NT2/D1 (cell line): ENCODE results near the gene MEF2B.

Source experiments
- SUZ12 ChIP-seq: IDR thresholded peaks from 2 replicates; pipeline ENCODE4 v1.6.1; 2011; ENCODE audit not compliant: insufficient read length, insufficient read depth; ENCODE audit errors: extremely low read depth
- ZNF274 ChIP-seq: IDR thresholded peaks from 2 replicates; pipeline ENCODE4 v1.6.1; 2011; ENCODE audit warnings: mild to moderate bottlenecking, low read depth, low read length

GRCh38 chr19:19201697-19202630, 31.9 kb upstream of the MEF2B start:
- TF ChIP-seq ZNF274: no peak
- no peak for TF ChIP-seq SUZ12
